HepG2 (cell line): Measurements from ENCODE around the gene P2RX3. TPM values are rescaled to one million over a fixed set of nuclear protein-coding genes. Genes with fewer than 3 reads are reported as not detected.
A peak's percentile ranks its signal among the peaks of the same experiment; 100 is the strongest.

Experiments
- ATF1 ChIP-seq: IDR thresholded peaks from 2 replicates; pipeline ENCODE4 v1.6.1; 2016; ENCODE audit warnings: mild to moderate bottlenecking, control low read depth
- CEBPB ChIP-seq: IDR thresholded peaks from 2 replicates; pipeline ENCODE4 v1.6.1; 2011; ENCODE audit warnings: low read depth, low read length, improper control_type of control experiment, borderline replicate concordance
- GTF2F1 ChIP-seq: fragments of 150-350 bp; IDR thresholded peaks from 2 replicates; pipeline ENCODE4 v1.6.1; 2014; ENCODE audit warnings: low read length
- MEIS1 ChIP-seq: sonication (generic); formaldehyde crosslinking; IDR thresholded peaks from 2 replicates; pipeline ENCODE4 v1.9.0; 2021; ENCODE audit warnings: mild to moderate bottlenecking, missing genetic modification reagents, moderate library complexity, borderline replicate concordance
- PBX3 ChIP-seq: sonication (generic); formaldehyde crosslinking; IDR thresholded peaks from 2 replicates; pipeline ENCODE4 v1.8.1; 2023; ENCODE audit warnings: missing genetic modification reagents, inconsistent platforms, borderline replicate concordance
- SNAPC4 ChIP-seq: sonication (generic); formaldehyde crosslinking; IDR thresholded peaks from 2 replicates; pipeline ENCODE4 v1.4.0; 2020; ENCODE audit warnings: mild to moderate bottlenecking, missing genetic modification reagents
- SOX5 ChIP-seq: IDR thresholded peaks from 2 replicates; pipeline ENCODE4 v1.6.1; 2016; ENCODE audit warnings: borderline replicate concordance
- TRAFD1 ChIP-seq: sonication (generic); formaldehyde crosslinking; IDR thresholded peaks from 2 replicates; pipeline ENCODE4 v1.5.1; 2020; ENCODE audit warnings: missing genetic modification reagents, mild to moderate bottlenecking, borderline replicate concordance
- ZNF142 ChIP-seq: sonication (generic); formaldehyde crosslinking; IDR thresholded peaks from 2 replicates; pipeline ENCODE4 v1.4.0; 2020; ENCODE audit warnings: missing genetic modification reagents
- ZNF574 ChIP-seq: sonication (generic); formaldehyde crosslinking; IDR thresholded peaks from 2 replicates; pipeline ENCODE4 v1.4.0; 2020; ENCODE audit warnings: missing genetic modification reagents
- polyA plus RNA-seq, 8 experiments: library from polyadenylated mRNA; depleted of rRNA in 3 of 8; stranded (reverse) in 7 of 8; unstranded in 1 of 8; fragments of >200 nt; fragmentation: Illumina TruSeq in 4 of 8; extraction: Trizol in 4 of 8; gene quantifications; 2 replicates each; pipeline versions ENCODE4 v1.2.1 to v1.2.3, GENCODE V29; 2011 to 2016; ENCODE audit warnings: low read depth in 4 of 8, missing spikeins in 1 of 8, mixed read lengths in 1 of 8; ENCODE audit not compliant: insufficient read depth in 1 of 8
- total RNA-seq, 5 experiments: library from RNA; depleted of rRNA; stranded (reverse); fragments of >200 nt; fragmentation: Illumina TruSeq; extraction: Trizol; gene quantifications; 2 replicates each; pipeline ENCODE4 v1.2.3, GENCODE V29; 2016; ENCODE audit warnings: low read depth in 1 of 5

P2RX3 gene
- total and polyA plus RNA-seq, 2 of the 13 experiments (the other 11 are each of a cell fraction or from before 2014, with no cell fraction given) = 0.08 TPM; not detected in 1

- TF ChIP-seq PBX3 (CRISPR knock-in tag) = no peak
- peak; percentile 47; the same call in 1 of the 2 replicates for TF ChIP-seq ZNF574
- peak; percentile 41; the same call in 1 of the 2 replicates for TF ChIP-seq SOX5 (CRISPR knock-in tag)
- TF ChIP-seq CEBPB = no peak
- TF ChIP-seq TRAFD1 = no peak
- TF ChIP-seq SNAPC4 (CRISPR knock-in tag) = no peak
- no peak for TF ChIP-seq ATF1 (CRISPR knock-in tag)
- TF ChIP-seq MEIS1 (CRISPR knock-in tag) = no peak
- TF ChIP-seq GTF2F1 = no peak
- no peak for TF ChIP-seq ZNF142 (CRISPR knock-in tag)
Observed at GRCh38 chr11:57399972-57400578, 61.9 kb downstream of the P2RX3 start (continued).
